ENCODE data around the gene AICDA.

AICDA gene

DNA sequence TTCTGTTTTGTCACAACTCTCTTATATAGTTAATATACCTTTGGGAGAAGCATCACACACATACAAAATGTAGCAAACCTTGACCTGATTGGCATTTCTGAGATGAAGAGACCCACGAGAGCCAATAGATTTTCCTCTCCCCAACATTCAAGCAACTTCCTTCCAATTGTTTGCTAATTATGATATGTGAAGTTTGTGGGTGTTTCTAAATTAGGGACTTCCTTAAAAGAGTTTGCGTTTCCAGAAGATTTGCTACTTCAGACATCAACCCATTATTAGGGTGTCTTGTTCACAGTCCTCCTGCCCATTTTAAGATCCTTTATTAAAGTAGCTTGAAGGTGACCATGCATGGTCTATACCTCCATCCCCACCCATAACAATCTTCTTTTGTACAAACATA is 9.4 kb downstream of the AICDA start:
- Histone ChIP-seq H3K9ac (ENCODE audit: low read length) (no peak overlapping the region), H3K27me3 (ENCODE audit: low read depth, low read length) (no peaks in the 10 kb centered on the region), H3K4me2 (ENCODE audit: low read length) (no peak overlapping the region), H3K27ac (ENCODE audit: low read length) (no peak overlapping the region; the same call in 1 of the 2 replicates), H3K9me3 (ENCODE audit: insufficient read depth, low read length) (no peaks in the 10 kb centered on the region), H3K36me3 (replicated peaks; ENCODE audit: low read depth, low read length) (peaks cover 57% of the 10 kb centered on the region), H3K4me3 (ENCODE audit: low read length) (no peak overlapping the region), H2AFZ (ENCODE audit: low read depth, low read length) (no peak overlapping the region), H3K79me2 (ENCODE audit: low read length) (peaks cover 25% of the 10 kb centered on the region), H3K4me1 (ENCODE audit: low read length) (peaks cover 47% of the 10 kb centered on the region), H4K20me1 (ENCODE audit: insufficient read depth, low read length) (peaks cover 48% of the 10 kb centered on the region)
- no peak for TF ChIP-seq EZH2phosphoT487 (IDR thresholded peaks at IDR 0.05; ENCODE audit: low read depth)
- TF ChIP-seq, protein P1, sequence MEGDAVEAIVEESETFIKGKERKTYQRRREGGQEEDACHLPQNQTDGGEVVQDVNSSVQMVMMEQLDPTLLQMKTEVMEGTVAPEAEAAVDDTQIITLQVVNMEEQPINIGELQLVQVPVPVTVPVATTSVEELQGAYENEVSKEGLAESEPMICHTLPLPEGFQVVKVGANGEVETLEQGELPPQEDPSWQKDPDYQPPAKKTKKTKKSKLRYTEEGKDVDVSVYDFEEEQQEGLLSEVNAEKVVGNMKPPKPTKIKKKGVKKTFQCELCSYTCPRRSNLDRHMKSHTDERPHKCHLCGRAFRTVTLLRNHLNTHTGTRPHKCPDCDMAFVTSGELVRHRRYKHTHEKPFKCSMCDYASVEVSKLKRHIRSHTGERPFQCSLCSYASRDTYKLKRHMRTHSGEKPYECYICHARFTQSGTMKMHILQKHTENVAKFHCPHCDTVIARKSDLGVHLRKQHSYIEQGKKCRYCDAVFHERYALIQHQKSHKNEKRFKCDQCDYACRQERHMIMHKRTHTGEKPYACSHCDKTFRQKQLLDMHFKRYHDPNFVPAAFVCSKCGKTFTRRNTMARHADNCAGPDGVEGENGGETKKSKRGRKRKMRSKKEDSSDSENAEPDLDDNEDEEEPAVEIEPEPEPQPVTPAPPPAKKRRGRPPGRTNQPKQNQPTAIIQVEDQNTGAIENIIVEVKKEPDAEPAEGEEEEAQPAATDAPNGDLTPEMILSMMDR (IDR thresholded peaks at IDR 0.05; ENCODE audit: low read depth, low read length), result no peak

GRCh38 chr12:8596561-8596960 is 16.1 kb downstream of the AICDA start:
- Histone ChIP-seq H3K27ac (ENCODE audit: low read length) (no peak overlapping the region), H3K4me2 (ENCODE audit: low read length) (no peak overlapping the region), H2AFZ (ENCODE audit: low read depth, low read length) (no peak overlapping the region), H3K4me1 (ENCODE audit: low read length) (peaks cover 15% of the 10 kb centered on the region), H3K9me3 (ENCODE audit: insufficient read depth, low read length) (no peaks in the 10 kb centered on the region), H4K20me1 (ENCODE audit: insufficient read depth, low read length) (no peaks in the 10 kb centered on the region), H3K27me3 (ENCODE audit: low read depth, low read length) (no peaks in the 10 kb centered on the region), H3K79me2 (ENCODE audit: low read length) (no peaks in the 10 kb centered on the region), H3K9ac (ENCODE audit: low read length) (no peak overlapping the region), H3K4me3 (ENCODE audit: low read length) (no peak overlapping the region), H3K36me3 (replicated peaks; ENCODE audit: low read depth, low read length) (peaks cover 6% of the 10 kb centered on the region)
- TF ChIP-seq, protein P1 (IDR thresholded peaks at IDR 0.05; ENCODE audit: low read depth, low read length), result no peak
- TF ChIP-seq EZH2phosphoT487 (IDR thresholded peaks at IDR 0.05; ENCODE audit: low read depth), result no peak

GRCh38 chr12:8594072-8594471 is 18.6 kb downstream of the AICDA start:
- H3K4me2 ChIP-seq (ENCODE audit: low read length), result no peak overlapping the region
- H3K9me3 ChIP-seq (ENCODE audit: insufficient read depth, low read length), result no peaks in the 10 kb centered on the region
- peaks cover 19% of the 10 kb centered on the region for H3K4me1 ChIP-seq (ENCODE audit: low read length)
- H3K27ac ChIP-seq (ENCODE audit: low read length), result no peak overlapping the region
- H2AFZ ChIP-seq (ENCODE audit: low read depth, low read length), result no peak overlapping the region
- H3K36me3 ChIP-seq (replicated peaks; ENCODE audit: low read depth, low read length), result no peaks in the 10 kb centered on the region
- TF ChIP-seq, protein P1 (IDR thresholded peaks at IDR 0.05; ENCODE audit: low read depth, low read length), result no peak
- no peak for TF ChIP-seq EZH2phosphoT487 (IDR thresholded peaks at IDR 0.05; ENCODE audit: low read depth)
- H3K27me3 ChIP-seq (ENCODE audit: low read depth, low read length), result no peaks in the 10 kb centered on the region
- no peaks in the 10 kb centered on the region for H4K20me1 ChIP-seq (ENCODE audit: insufficient read depth, low read length)
- H3K9ac ChIP-seq (ENCODE audit: low read length), result no peak overlapping the region
- H3K79me2 ChIP-seq (ENCODE audit: low read length), result no peaks in the 10 kb centered on the region
- H3K4me3 ChIP-seq (ENCODE audit: low read length), result no peak overlapping the region

DNA sequence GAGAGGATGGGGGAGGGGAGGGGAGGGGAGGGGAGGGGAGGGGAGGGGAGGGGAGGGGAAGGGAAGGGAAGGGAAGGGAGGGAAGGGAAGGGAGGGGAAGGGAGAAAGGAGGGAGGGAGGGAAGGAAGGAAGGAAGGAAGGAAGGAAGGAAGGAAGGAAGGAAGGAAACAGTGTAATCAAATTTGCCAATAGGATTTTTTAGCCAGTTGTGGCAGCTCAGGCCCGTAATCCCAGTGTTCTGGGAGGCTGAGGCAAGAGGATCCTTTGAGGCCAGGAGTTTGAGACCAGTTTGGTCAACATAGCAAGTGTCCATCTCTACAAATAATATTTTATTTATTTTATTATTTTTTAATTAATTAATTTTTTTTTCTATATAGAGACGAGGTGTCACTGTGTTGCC is 19.4 kb downstream of the AICDA start:
- Histone ChIP-seq H3K79me2 (ENCODE audit: low read length) (no peaks in the 10 kb centered on the region), H4K20me1 (ENCODE audit: insufficient read depth, low read length) (no peaks in the 10 kb centered on the region), H3K27me3 (ENCODE audit: low read depth, low read length) (no peaks in the 10 kb centered on the region), H3K27ac (ENCODE audit: low read length) (no peak overlapping the region), H3K9me3 (ENCODE audit: insufficient read depth, low read length) (no peaks in the 10 kb centered on the region), H3K9ac (ENCODE audit: low read length) (no peak overlapping the region), H2AFZ (ENCODE audit: low read depth, low read length) (no peak overlapping the region), H3K4me1 (ENCODE audit: low read length) (peaks cover 19% of the 10 kb centered on the region), H3K4me2 (ENCODE audit: low read length) (no peak overlapping the region), H3K4me3 (ENCODE audit: low read length) (no peak overlapping the region), H3K36me3 (replicated peaks; ENCODE audit: low read depth, low read length) (no peaks in the 10 kb centered on the region)
- TF ChIP-seq, protein P1 (IDR thresholded peaks at IDR 0.05; ENCODE audit: low read depth, low read length), result no peak
- TF ChIP-seq EZH2phosphoT487 (IDR thresholded peaks at IDR 0.05; ENCODE audit: low read depth), result no peak

All from OCI-LY3 (cell line).